Fibroblast of skin of right biceps (primary cell): ENCODE measurements around the gene TFDP2.
"Not testable (repeated sequence)": the region's sequence is repeated elsewhere in the genome, so short reads cannot be mapped to it uniquely, and the experiment has no call there.

Source experiments
- DNase-seq: peaks from one replicate; pipeline ENCODE4 v3.0.0-alpha.2; 2013

Gene TFDP2

GRCh38 chr3:142148792-142149672, at the start of gene TFDP2:
TFDP2 (minus strand) TSS chr3:142149544; CDS start chr3:142101749, 47,795 bp downstream.
- peak; percentile 87 for DNase-seq

GRCh38 chr3:142188846-142189245, 39.5 kb upstream of the TFDP2 start:
- no peak for DNase-seq

- DNase-seq = peak; percentile 25
Observed at GRCh38 chr3:142180761-142181362, 31.5 kb upstream of the TFDP2 start.

GRCh38 chr3:142175478-142175877, 26.1 kb upstream of the TFDP2 start:
- DNase-seq = no peak

- DNase-seq = no peak
Observed at GRCh38 chr3:142174559-142174958, 25.2 kb upstream of the TFDP2 start.

- no peak for DNase-seq
Observed at GRCh38 chr3:142168514-142168913, 19.2 kb upstream of the TFDP2 start.

GRCh38 chr3:142165194-142165593, 15.8 kb upstream of the TFDP2 start:
- peak; percentile 19 for DNase-seq

- no peak for DNase-seq
Observed at GRCh38 chr3:142159083-142159740, 9.9 kb upstream of the TFDP2 start.

- no peak for DNase-seq
Observed at GRCh38 chr3:142154186-142154585, 4.8 kb upstream of the TFDP2 start.

- DNase-seq = no peak
Observed at GRCh38 chr3:142152384-142152783, 3.0 kb upstream of the TFDP2 start.

GRCh38 chr3:142151828-142152227, 2.5 kb upstream of the TFDP2 start:
- DNase-seq = no peak

GRCh38 chr3:142151240-142151639, 1.9 kb upstream of the TFDP2 start:
- DNase-seq = no peak

- no peak for DNase-seq
Observed at GRCh38 chr3:142150271-142150670, 927 bp upstream of the TFDP2 start.

- no peak for DNase-seq
Observed at GRCh38 chr3:142149673-142149992, 289 bp upstream of the TFDP2 start.

- peak; percentile 3 for DNase-seq
Observed at GRCh38 chr3:142148044-142148791, 1.1 kb downstream of the TFDP2 start.

GRCh38 chr3:142144587-142144986, 4.8 kb downstream of the TFDP2 start:
- DNase-seq = not testable (repeated sequence)

GRCh38 chr3:142140608-142141285, 8.6 kb downstream of the TFDP2 start:
- DNase-seq = not testable (repeated sequence)

GRCh38 chr3:142137089-142137488, 12.3 kb downstream of the TFDP2 start:
- not testable (repeated sequence) for DNase-seq

- DNase-seq = peak; percentile 5
Observed at GRCh38 chr3:142134799-142135325, 14.5 kb downstream of the TFDP2 start.

GRCh38 chr3:142129516-142130171, 19.7 kb downstream of the TFDP2 start:
- no peak for DNase-seq

- no peak for DNase-seq
Observed at GRCh38 chr3:142127941-142128658, 21.2 kb downstream of the TFDP2 start.
